CD4-positive, alpha-beta T cell treated with Interleukin-15 for 4 hours (primary cell): ENCODE measurements around the gene SASH1.

ENCODE experiments used
- DNase-seq: peaks from one replicate; pipeline ENCODE4 v3.0.0-alpha.2; 2020; ENCODE audit warnings: low spot score

The SASH1 gene

DNA sequence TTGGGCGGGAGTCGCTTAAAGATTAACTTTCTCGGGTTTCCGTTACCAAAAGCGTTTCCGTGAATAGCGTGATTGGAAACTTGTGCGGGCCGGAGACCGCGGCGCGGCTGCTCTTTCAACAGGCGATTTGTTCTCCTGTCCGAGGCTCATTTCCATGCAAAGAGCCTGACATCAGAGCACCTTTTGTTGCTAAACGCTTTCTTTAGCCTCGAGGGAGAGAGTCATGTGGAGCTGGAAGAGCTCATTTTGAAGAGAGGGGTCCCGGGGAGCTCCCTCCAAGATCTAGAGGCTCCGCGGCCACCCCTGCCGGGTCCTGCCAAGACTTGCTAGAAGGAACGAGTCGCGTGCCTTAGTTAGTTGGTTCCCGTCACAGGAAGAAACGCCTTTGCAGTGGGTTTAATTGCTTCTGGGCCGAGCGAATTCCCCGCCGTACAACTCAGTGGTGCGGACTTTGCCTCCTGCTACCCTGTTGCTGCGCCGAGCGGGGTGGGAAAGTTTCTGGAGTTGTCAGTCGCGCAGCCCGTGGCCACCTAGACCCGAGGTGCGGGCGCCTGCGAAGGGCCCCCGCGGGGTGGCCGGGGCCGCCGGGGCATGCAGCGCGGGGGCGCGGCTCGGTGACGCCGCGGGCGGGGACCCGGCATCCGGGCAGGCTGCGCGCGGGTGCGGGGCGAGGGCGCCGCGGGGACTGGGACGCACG is at the start of gene SASH1:
SASH1 (plus strand) TSS at position 489 of the 697 bp plus-strand sequence. CDS start 230 bp downstream, outside the sequence.
- DNase-seq = no peak

DNA sequence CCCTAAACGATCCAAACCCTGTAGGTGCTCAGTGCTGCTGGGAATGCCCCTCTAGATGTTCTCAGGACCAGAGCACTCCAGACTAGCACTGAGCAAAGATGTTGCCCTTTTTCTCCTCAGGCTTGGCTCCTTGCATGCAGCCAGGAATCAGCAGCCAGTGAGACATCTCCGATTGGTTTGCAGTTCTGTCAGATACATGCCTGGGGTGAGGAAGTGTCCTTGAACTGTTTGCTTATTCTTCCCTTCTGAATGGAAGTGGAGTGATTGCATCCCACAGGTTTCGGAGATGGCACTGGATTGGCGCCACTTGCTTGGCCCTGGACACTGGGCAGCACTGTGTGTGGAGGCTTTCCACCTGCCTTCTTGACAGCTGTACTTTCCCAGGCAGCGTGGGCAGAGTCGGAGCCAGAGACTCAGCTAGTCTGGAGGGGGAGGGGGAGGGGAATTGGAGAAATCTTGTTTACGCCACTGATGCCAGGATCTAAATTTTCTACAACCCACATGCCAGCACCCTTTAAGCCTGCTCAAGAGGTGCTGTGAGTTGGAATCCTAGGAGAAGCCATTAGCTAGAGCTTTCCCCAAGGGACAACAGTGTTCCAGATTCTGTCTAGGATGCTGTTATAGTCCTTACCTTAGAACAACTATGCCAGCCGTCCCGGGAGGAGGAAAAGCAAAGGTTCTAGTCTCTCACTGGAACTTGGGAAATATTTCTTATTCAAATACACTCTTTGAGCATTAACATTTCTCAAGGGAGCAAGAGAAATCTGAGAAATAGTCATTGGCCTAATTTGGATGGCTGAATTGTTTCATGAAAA is 49.2 kb upstream of the SASH1 start:
- DNase-seq = no peak

DNA sequence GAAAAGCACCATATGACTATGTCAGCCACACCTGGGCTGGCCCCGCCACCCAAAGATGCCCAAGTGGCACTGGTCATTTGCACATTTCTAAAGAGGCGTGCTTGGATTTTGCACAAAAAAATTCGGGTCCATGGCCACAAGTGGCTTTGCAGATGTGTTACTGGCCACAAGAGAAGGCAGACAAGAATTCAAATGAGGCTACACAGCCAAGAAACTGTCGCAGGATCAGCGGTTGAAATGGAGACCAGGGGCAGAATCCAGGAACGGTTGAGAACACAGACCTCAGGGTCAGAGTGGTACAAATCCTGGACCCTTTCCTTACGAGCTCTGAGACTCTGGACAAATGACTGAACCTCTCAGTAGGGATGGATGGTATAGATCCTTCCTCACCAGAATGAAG is 48.6 kb upstream of the SASH1 start:
- no peak for DNase-seq

DNA sequence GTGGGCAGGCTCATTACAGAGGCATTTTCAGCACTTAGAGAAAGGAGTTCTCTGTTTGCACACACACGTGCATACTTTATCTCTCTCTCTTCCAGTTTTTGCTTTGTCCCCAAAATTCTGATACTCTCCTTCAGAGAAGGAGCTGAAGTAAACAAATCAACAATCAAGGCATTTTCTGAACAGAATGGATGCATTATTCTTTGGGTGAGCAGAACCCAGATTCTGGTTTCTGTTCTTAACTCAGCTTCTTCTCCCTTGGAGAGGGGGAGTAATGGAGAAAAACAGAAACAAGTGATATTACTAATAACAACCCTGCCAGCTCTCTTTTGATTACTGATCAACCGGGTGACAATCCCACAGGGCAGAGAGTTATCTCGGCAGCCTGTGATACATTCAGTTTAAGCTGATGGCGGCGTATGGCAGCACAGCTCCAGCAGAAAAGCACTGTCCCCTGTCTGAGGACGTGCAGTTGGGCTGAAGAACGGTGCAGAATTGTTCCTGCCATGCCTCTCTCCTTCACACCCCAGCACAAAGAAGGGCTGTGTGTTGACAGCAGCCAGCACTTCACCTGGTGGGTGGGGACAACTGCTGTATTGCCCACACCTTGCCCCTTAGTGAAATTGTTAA is 47.3 kb upstream of the SASH1 start:
- DNase-seq = no peak

DNA sequence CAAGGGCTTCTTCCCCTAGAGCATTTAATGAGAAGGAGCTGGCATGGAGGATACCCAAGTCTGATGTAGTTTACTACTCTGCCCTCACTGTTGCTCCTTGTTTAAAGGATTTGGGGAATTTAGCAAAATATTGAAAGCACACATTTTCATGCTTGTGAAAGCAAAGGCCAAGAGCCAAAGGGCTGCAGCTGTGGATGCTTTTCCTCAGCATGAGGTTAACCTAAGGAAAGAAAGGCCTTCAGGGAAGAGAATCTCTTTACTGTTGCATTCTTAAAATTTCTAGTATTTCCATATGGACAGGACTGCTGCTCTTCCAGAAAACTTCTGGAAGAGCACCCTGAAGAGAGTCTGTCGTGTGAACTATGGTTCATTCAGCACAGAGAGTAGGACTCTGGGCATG is 45.9 kb upstream of the SASH1 start:
- no peak for DNase-seq

DNA sequence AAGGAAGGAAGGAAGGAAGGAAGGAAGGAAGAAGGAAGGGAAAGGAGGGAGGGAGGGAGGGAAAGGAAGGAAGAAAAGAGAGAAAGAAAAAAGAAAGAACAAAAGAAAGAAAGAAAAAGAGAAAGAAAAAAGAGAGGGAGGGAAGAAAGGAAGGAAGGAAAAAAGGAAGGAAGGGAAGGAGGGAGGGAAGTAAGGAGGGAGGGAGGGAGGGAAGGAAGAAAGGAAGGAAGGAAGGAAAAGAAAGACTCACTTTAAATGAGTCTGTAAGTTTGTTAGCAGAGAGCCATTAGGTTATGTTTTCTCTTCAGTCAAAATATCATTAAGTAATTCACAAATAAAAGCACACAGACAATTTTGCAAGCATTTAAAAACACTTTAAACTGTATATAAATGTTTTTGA is 44.0 kb upstream of the SASH1 start:
- no peak for DNase-seq

DNA sequence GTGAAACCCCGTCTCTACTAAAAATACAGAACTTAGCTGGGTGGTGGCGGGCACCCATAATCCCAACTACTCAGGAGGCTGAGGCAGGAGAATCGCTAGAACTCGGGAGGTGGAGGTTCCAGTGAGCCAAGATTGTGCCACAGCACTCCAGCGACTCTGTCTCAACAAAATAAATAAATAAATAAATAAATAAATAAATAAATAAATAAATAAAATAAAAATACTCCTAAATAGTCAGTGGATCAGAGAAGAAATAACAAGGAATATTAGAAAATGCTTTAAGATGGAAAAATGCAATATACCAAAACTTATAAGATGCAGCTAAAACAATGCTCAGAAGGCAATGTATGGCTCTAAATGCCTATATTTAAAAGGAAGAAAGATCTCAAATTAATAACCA is 39.0 kb upstream of the SASH1 start:
- DNase-seq = no peak

DNA sequence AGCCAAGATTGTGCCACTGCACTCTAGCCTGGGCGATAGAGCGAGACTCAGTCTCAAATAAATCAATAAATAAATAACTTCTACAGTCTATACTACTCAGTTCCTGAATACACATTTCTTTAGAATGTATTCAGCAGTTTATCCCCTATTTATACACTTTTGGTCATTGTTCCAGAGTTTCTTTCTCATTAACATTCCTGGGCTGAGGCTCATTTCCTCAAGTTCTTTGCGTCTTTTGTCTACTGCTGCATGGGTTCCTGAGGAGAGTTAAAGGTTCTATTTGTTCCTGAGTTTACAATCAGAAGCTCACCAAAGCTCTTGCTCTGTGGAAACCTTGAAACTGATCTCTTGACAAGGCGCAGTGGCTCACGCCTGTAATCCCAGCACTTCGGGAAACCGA is 37.7 kb upstream of the SASH1 start:
- no peak for DNase-seq

DNA sequence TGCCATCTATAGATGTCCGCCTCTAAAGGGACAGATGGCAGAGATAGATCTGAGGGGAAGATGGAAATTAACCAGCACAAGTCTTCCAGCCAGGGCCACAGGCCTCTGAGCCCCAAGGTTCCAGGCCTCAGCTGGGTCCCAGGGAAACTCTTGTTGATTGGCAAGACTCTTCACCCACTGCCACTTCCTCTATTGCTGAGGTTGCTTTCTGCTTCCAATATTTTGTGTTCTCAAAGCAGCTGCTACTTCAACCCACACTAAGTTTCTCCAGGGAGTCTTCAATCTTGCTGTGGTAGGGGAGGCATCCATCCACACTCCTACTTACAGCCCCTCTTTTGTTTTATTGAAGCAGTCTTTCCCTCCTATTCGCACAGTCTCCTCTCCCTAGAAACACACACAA is 36.4 kb upstream of the SASH1 start:
- no peak for DNase-seq

DNA sequence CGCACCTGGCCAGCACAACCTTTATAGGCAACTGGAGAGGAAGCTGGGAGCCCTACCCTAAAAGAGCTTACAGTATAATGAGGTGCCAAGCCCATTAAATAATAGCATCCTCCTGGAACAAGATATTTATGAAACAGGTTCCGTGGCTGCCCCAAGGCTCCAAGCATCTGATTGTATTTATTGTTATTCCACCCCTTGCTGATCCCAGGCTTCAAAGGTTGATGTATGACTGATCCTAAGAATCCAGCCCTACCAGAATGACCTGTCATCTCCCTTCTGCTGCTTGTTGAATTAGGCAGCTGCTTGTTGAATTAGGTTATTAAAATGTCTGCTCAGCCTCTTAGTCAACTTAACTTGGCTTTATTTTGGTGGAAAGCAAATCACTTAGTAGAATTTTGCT is 35.2 kb upstream of the SASH1 start:
- no peak for DNase-seq

DNA sequence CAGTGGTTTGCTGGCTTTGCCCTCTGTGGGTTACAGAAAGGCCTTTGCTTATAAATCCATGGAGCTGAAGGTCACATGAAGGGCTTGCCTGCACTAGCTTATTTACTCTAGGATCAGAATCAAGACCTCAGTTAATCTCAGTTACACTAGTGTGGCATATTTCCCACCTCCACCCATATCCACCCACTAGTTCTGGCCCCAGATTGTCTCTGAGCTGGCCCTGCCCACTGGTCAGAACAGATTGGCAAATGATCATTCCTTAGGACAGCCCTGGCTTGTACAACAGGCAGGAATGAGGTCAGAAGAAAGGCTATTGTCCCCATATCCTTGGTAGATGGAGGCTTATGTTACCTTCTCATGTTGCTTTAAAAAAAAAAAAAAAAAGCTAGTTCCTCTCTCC is 33.3 kb upstream of the SASH1 start:
- DNase-seq = no peak

DNA sequence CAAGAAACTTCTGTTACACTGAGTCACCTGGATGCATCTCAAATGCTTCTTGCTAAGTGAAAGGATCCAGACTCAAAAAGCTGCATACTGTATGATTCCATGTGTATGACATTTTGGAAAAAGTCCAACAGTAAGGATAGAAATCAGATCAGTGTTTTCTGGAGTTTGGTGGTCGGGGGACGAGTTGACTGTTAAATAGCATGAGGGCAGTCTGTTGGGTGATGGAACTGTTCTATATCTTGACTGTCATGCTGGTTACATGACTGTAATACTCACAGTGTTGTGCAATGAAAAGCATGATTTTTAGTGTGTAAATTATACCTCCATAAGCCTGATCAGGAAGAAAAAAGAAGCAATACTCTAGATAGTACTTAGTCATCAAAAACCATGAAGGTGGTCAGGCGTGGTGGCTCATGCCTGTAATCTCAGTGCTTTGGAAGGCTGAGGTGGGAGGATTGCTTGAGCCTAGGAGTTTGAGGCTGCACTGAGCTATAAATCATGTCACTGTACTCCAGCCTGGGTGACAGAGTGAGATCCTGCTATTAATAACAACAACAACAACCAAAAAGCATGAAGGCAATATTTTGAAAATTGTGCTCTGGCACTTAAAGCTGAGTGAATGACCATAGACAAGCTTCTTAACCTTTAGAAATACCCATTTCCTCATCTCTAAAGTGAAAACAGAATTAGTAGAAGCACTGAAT is 30.5 kb upstream of the SASH1 start:
- DNase-seq = no peak

DNA sequence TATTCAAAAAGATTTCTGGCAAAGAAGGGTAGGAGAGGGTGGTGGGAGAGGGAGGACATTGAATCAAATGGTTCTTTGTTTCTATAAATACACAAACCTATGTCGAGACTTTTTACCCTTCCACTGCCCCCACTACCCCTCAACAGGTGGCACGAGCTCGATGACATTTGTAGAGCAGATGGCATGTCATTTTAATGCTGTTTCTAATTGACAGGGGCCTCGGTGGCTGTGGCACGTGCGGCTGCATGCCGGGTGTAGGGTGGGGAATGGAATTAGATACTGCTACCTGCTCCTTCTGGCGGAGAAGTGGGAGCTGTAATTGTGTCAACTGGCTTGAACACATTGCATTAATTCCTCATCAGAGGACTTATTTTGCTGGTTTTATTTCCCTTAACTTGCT is 29.1 kb upstream of the SASH1 start:
- DNase-seq = no peak

DNA sequence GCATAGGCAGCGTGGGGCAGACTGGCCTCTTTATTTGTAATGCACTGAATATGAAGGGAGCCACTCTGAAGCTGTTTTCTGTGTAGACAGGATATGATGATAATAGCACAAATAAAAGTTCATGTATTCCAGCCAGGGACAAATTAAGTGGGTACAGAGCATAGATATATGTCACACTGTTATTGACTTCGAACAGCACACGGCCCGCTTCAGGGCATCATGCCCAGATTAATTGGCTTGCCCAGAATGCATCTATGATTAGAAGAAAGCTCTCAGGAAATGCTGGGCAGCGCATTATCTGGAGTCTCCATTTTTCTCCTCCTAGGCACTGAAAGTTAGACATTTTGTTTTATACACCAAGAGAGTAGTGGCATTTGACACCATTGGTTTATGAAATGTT is 26.3 kb upstream of the SASH1 start:
- no peak for DNase-seq

DNA sequence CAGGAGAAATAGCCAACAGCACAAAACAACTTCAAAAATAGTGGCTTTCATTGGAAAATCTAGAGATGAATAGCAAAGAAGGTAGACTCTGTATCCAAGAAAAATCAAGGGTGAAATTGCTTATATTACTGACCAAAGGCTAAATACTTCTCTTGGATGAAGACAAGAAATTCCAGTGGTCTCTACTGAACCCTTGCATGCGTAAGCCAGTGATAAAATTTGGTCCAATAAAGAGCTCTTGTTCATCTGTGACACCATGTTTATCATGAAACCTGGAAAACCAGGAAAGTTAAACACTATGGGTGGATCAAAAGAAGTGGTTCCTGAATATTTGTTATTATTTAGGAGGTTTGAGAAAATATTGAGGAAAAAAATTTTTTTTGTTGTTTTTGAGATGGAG is 25.6 kb upstream of the SASH1 start:
- no peak for DNase-seq

DNA sequence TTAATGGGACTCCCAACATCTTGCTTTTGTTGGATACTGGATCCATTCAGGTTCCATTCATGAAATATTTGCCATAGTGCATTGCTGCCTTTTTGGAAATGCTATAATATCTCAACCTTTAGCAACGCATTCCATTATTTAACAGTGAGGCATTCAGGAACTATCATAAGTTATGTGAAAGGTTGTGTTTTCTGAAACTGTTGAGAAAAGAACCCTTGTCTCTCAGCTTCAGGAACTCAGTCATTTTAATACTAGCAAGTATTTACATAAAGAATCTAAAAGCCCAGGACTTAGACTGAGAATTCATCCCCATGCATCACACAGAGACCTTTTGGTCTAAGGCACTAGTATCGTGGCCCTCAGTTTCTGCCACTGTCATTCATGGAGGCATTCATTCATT is 24.9 kb upstream of the SASH1 start:
- DNase-seq = no peak

DNA sequence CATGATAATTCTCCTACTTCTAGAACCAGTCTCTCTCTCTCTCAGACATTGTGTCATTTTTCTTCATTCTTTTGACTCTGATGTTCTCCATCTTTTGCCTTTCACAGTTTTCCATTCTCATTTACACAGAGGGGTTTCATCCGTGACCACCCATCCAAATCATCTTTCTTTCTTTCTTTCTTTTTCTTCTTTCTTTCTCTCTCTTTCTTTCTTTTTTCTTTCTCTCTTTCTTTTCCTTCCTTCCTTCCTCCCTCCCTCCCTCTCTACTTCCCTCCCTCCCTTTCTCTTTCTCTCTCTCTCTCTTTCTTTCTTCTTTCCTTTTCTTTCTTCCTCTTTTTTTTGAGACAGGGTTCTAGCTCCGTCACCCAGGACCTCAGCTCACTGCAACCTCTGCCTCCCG is 19.9 kb upstream of the SASH1 start:
- no peak for DNase-seq

DNA sequence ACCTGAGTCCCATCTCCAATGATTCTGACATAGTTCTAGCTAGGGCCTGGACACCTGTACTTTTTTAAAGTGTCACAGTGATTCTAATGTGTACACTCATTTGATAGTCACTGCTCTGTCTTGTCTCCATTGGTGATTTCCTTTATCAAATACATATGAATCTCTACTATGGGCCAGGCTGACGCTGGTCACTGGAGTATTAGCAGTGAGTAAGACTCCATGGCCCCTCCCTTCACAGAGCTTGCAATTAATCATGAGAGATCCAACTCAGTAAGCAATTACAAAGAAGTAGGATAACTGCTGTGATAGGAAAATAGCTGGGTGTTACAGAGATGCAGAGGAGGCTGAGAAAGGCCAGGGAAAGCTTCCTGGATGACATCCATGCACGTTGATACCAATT is 19.3 kb upstream of the SASH1 start:
- DNase-seq = no peak

DNA sequence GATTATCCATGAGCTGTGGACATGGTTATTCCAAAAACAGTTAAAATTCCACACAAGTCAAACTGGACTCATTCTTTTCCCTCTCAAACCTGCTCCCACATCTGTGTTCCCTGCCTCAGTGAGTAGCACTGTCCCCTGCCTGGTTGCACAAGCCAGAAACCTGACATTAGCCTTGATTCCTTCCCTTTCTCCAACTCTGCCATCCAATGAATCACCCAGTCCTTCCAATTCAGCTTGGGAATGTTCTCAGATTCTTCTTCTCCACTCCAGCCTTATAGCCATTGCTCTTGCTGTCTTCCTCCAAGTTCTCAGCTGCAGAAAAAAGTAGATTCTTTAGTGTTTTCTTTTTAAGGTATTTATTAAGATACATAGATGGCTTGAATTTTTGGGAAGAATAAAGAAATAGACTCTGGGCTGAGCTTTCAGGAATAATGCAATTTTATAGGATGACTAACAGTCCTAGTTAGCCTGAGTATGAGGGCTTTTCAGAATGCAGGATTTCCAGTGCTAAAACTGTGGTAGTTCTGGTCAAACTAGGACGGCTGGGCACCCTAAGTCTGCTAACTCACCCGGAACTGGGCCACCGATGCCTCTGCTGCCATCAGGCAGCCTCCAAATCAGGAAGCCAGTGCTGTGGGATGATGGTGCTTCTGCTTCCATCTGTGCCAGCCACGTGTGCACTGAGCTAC is 18.2 kb upstream of the SASH1 start:
- DNase-seq = no peak

DNA sequence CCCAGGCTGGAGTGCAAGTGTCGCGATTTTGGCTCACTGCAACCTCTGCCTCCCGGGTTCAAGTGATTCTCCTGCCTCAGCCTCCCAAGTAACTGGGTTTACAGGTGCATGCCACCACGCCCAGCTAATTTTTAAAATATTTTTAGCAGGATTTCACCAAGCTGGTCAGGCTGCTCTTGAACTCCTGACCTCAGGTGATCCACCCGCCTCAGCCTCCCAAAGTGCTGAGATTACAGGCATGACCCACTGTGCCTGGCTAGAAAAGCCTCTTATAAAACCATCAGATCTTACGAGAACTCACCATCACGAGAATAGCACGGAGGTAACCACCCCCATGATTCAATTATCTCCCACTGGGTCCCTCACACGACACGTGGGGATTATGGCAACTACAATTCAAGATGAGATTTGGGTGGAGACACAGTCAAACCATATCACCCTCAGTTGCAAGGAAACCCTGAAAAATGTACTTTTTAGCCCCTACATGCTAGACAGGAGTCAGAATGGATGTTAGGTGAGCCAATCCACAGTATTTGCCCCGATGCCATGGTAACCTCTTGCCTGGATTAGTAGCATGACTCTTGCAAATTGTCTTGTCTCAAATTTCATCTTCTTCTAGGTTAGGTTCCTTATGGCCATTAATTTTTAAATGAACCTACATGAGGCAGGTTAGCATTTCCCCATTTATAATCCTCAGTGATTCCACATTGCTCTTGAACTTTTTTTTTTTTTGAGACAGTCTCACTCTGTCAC is 17.1 kb upstream of the SASH1 start:
- no peak for DNase-seq

DNA sequence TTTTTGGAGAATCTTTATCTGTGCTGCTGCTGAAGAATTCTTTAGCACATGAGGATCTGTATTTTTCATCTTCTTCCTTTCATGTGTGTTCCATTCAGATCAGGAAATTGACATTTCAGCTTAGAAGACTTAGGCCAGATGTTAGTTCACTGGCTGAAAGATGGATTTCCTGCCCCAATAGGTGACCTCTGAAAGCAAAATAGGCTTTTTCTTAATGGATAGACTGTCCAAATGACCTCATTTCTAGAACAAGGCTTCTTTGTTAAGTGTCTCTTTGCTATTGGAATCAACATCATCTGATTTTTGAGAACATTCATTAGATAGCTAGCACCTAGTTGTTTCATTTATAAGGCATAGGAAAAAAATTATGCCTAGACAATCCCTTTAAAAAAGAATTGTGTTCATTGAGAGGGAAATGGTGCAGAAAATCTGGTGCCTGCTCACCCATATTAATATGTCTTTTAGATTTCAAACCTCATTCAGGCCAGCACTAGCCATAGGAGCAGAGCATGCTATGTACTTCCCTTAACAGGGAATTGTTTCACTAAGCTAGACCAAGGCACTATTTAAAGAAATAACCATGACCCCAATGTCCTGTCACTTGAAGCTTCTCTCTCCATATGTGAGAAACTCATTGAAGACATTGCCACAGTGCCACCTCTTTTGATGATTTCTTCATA is 13.6 kb upstream of the SASH1 start:
- no peak for DNase-seq
